Measurements from ENCODE around the gene LZTR1.

- TF ChIP-seq EZH2 (IDR thresholded peaks at IDR 0.05; ENCODE audit: borderline replicate concordance, low read depth, low read length, severe bottlenecking) (no peak), POLR2AphosphoS5 (IDR thresholded peaks at IDR 0.05; ENCODE audit: insufficient read depth, low read depth, low read length) (no peak), POLR2A (IDR thresholded peaks at IDR 0.05; ENCODE audit: low read depth, low read length) (no peak)
- TF ChIP-seq, protein P1, sequence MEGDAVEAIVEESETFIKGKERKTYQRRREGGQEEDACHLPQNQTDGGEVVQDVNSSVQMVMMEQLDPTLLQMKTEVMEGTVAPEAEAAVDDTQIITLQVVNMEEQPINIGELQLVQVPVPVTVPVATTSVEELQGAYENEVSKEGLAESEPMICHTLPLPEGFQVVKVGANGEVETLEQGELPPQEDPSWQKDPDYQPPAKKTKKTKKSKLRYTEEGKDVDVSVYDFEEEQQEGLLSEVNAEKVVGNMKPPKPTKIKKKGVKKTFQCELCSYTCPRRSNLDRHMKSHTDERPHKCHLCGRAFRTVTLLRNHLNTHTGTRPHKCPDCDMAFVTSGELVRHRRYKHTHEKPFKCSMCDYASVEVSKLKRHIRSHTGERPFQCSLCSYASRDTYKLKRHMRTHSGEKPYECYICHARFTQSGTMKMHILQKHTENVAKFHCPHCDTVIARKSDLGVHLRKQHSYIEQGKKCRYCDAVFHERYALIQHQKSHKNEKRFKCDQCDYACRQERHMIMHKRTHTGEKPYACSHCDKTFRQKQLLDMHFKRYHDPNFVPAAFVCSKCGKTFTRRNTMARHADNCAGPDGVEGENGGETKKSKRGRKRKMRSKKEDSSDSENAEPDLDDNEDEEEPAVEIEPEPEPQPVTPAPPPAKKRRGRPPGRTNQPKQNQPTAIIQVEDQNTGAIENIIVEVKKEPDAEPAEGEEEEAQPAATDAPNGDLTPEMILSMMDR (IDR thresholded peaks at IDR 0.05; ENCODE audit: extremely low read depth in 1 of 2, insufficient read depth in 1 of 2, low read depth in 1 of 2, low read length in 2 of 2), result no peak
These were observed 426 bp downstream of the LZTR1 start for GRCh38 chr22:20982563-20982882.

All from endothelial cell of umbilical vein (primary cell).